ENCODE results near the gene AGPAT3. TPM values are rescaled to one million over a fixed set of nuclear protein-coding genes. Genes with fewer than 3 reads are reported as not detected.

AGPAT3 gene
- total and polyA plus RNA-seq, 2 donors (not counting 3 experiments of a cell fraction or from before 2014, with no cell fraction given), result 39.9 to 76.7 TPM

DNA sequence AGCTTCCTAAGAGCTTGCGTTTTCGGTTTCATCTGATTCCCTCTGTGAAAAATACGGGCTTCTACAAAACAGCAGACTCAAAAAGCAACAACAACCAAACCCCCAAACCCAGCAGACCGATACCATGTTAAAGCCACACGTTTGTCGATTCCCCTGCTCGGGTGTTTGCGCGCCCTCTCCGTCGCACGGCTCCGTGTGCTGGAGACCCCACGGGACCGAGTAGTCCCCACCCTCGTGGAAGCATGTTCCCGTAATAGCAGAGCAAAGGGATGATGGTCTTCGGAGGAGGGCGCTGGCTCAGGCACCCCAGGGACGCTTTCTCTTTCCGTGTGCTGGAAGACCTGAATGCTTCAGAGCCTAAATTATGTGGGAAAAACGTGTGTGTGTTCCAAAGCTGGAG is 42.7 kb downstream of the AGPAT3 start:
- Histone ChIP-seq H4K20me1 (replicated peaks; ENCODE audit: control insufficient read depth, extremely low read depth, insufficient read depth, low read length) (no peaks in the 10 kb centered on the region), H3K4me1 (ENCODE audit: control insufficient read depth, extremely low read depth, insufficient read depth, low read length) (peaks cover 2% of the 10 kb centered on the region), H3K9me1 (replicated peaks; ENCODE audit: control insufficient read depth, extremely low read depth, insufficient read depth, low read length) (no peaks in the 10 kb centered on the region), H2AFZ (ENCODE audit: low read depth, low read length) (no peak overlapping the region), H3K4me2 (ENCODE audit: insufficient read depth, low read length) (no peak overlapping the region), H3K9me3 (replicated peaks; ENCODE audit: control insufficient read depth, insufficient read depth, low read length) (no peaks in the 10 kb centered on the region), H3K27ac (ENCODE audit: insufficient read depth, low read depth, low read length) (no peak overlapping the region), H3K9ac (replicated peaks; ENCODE audit: extremely low read depth, insufficient read depth, low read length) (no peak overlapping the region), H3K79me2 (ENCODE audit: control insufficient read depth, insufficient read depth, low read length) (peaks cover 21% of the 10 kb centered on the region), H3K27me3 (ENCODE audit: control insufficient read depth in 2 of 2, insufficient read depth in 2 of 2, low read length in 2 of 2) (no peaks in the 10 kb centered on the region), H3K36me3 (ENCODE audit: control insufficient read depth in 2 of 2, extremely low read depth in 1 of 2, insufficient read depth in 2 of 2, low read length in 2 of 2) (peaks cover 2% of the 10 kb centered on the region in 2 experiments), H3K4me3 (replicated peaks in 1 of 3; ENCODE audit: insufficient read depth in 1 of 3, low read depth in 1 of 3, low read length in 3 of 3) (no peak overlapping the region)
- DNase-seq (ENCODE audit: low read depth, low spot score), result no peak
- dilution Hi-C loops (cut with MboI; ENCODE audit: extremely low pct_ligation_motif_present, low sequenced_read_pairs), result no loop called here
- ChIA-PET POLR2A (no interaction called here), CTCF (no interaction called here)
- no TSS peak for BruUV-seq (replicated peaks)
- intact Hi-C loops (cut with micrococcal nuclease), result no loop called here
- FAIRE-seq, result peak; percentile 4
- TF ChIP-seq EZH2 (IDR thresholded peaks at IDR 0.05; ENCODE audit: borderline replicate concordance, low read depth, low read length, severe bottlenecking) (no peak), FOS (IDR thresholded peaks at IDR 0.05; ENCODE audit: borderline replicate concordance, insufficient read depth, low read length) (no peak), MYC (IDR thresholded peaks at IDR 0.05; ENCODE audit: low read depth, low read length) (no peak)
- TF ChIP-seq, protein P1, sequence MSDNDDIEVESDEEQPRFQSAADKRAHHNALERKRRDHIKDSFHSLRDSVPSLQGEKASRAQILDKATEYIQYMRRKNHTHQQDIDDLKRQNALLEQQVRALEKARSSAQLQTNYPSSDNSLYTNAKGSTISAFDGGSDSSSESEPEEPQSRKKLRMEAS (IDR thresholded peaks at IDR 0.05; ENCODE audit: insufficient read depth, insufficient read length), result no peak

- intact Hi-C loops (cut with micrococcal nuclease) (no loop called here), dilution Hi-C loops (cut with MboI; ENCODE audit: extremely low pct_ligation_motif_present, low sequenced_read_pairs) (no loop called here)
- no peak overlapping the region for H3K4me2 ChIP-seq (ENCODE audit: insufficient read depth, low read length)
- no peak overlapping the region for H3K27ac ChIP-seq (ENCODE audit: insufficient read depth, low read depth, low read length)
- H3K9me3 ChIP-seq (replicated peaks; ENCODE audit: control insufficient read depth, insufficient read depth, low read length), result no peaks in the 10 kb centered on the region
- FAIRE-seq (no peak), DNase-seq (ENCODE audit: low read depth, low spot score) (no peak)
- H3K4me1 ChIP-seq (ENCODE audit: control insufficient read depth, extremely low read depth, insufficient read depth, low read length), result peaks cover 2% of the 10 kb centered on the region
- CTCF ChIA-PET, result no interaction called here
- no peaks in the 10 kb centered on the region for H4K20me1 ChIP-seq (replicated peaks; ENCODE audit: control insufficient read depth, extremely low read depth, insufficient read depth, low read length)
- H2AFZ ChIP-seq (ENCODE audit: low read depth, low read length), result no peak overlapping the region
- POLR2A ChIA-PET, result no interaction called here
- no TSS peak for BruUV-seq (replicated peaks)
- no peak overlapping the region for H3K9ac ChIP-seq (replicated peaks; ENCODE audit: extremely low read depth, insufficient read depth, low read length)
- H3K36me3 ChIP-seq (ENCODE audit: control insufficient read depth in 2 of 2, extremely low read depth in 1 of 2, insufficient read depth in 2 of 2, low read length in 2 of 2), result peaks cover 2% of the 10 kb centered on the region in 2 experiments
- H3K79me2 ChIP-seq (ENCODE audit: control insufficient read depth, insufficient read depth, low read length), result peaks cover 18% of the 10 kb centered on the region
- no peaks in the 10 kb centered on the region for H3K9me1 ChIP-seq (replicated peaks; ENCODE audit: control insufficient read depth, extremely low read depth, insufficient read depth, low read length)
- H3K4me3 ChIP-seq (replicated peaks in 1 of 3; ENCODE audit: insufficient read depth in 1 of 3, low read depth in 1 of 3, low read length in 3 of 3), result no peak overlapping the region
- TF ChIP-seq, protein P2, sequence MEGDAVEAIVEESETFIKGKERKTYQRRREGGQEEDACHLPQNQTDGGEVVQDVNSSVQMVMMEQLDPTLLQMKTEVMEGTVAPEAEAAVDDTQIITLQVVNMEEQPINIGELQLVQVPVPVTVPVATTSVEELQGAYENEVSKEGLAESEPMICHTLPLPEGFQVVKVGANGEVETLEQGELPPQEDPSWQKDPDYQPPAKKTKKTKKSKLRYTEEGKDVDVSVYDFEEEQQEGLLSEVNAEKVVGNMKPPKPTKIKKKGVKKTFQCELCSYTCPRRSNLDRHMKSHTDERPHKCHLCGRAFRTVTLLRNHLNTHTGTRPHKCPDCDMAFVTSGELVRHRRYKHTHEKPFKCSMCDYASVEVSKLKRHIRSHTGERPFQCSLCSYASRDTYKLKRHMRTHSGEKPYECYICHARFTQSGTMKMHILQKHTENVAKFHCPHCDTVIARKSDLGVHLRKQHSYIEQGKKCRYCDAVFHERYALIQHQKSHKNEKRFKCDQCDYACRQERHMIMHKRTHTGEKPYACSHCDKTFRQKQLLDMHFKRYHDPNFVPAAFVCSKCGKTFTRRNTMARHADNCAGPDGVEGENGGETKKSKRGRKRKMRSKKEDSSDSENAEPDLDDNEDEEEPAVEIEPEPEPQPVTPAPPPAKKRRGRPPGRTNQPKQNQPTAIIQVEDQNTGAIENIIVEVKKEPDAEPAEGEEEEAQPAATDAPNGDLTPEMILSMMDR (IDR thresholded peaks at IDR 0.05; ENCODE audit: extremely low read depth in 1 of 2, insufficient read depth in 1 of 2, low read depth in 1 of 2, low read length in 2 of 2), result no peak
- TF ChIP-seq POLR2AphosphoS5 (IDR thresholded peaks at IDR 0.05; ENCODE audit: insufficient read depth, low read depth, low read length) (no peak), MYC (IDR thresholded peaks at IDR 0.05; ENCODE audit: low read depth, low read length) (no peak), POLR2A (IDR thresholded peaks at IDR 0.05; ENCODE audit: low read depth, low read length) (no peak), EZH2 (IDR thresholded peaks at IDR 0.05; ENCODE audit: borderline replicate concordance, low read depth, low read length, severe bottlenecking) (no peak)
- TF ChIP-seq, protein P1 (IDR thresholded peaks at IDR 0.05; ENCODE audit: insufficient read depth, insufficient read length), result no peak
- no peaks in the 10 kb centered on the region for H3K27me3 ChIP-seq (ENCODE audit: control insufficient read depth in 2 of 2, insufficient read depth in 2 of 2, low read length in 2 of 2)
These were observed 43.1 kb downstream of the AGPAT3 start for GRCh38 chr21:43908167-43908566.
